A549 (cell line): ENCODE data around the gene PLCB1. TPM values are rescaled to one million over a fixed set of nuclear protein-coding genes. Genes with fewer than 3 reads are reported as not detected.

Experiments
- ATAC-seq, 2 experiments: fragments of 200-7000 bp in 1 of 2; fragments of >200 bp in 1 of 2; cut with Nextera tagmentation in 1 of 2; cut with Tn5 transposase in 1 of 2; 3 replicates each; pipeline versions ENCODE4 v1.8.0 to v1.9.1; 2018 to 2020; ENCODE audit warnings: mild to moderate bottlenecking in 1 of 2, moderate library complexity in 1 of 2
- CTCF ChIA-PET: fragments of 300-600 bp; sonication (Branson Sonifier 250); formaldehyde crosslinking; extraction: SDS; loops from one replicate; lab custom pipeline; 2021; ENCODE audit warnings: antibody characterized with exemption, inconsistent platforms; lab: Yijun Ruan, JAX
- POLR2A ChIA-PET: fragments of 350-600 bp; formaldehyde crosslinking; extraction: SDS; loops from one replicate; lab custom pipeline; 2021; ENCODE audit warnings: antibody characterized with exemption, inconsistent platforms; lab: Yijun Ruan, JAX
- DNase-seq, 2 experiments: peaks; one replicate each; pipeline versions ENCODE4 v3.0.0 to v3.0.0-alpha.2; 2011 to 2016; ENCODE audit warnings: low read depth in 1 of 2, low spot score in 1 of 2
- FAIRE-seq: peaks from 2 replicates; lab custom pipeline; 2011; peaks lifted over from hg19 to GRCh38; lab: Jason Lieb, UNC
- H3K27ac ChIP-seq, 2 experiments: fragments of >200 bp; sonication (Bioruptor Twin); formaldehyde crosslinking; 3 replicates each; pipeline ENCODE4 v1.5.1; 2016 to 2017
- H3K4me1 ChIP-seq: fragments of >200 bp; sonication (Bioruptor Twin); formaldehyde crosslinking; 3 replicates; pipeline ENCODE4 v1.6.1; 2016
- H3K4me2 ChIP-seq: fragments of >200 bp; sonication (Bioruptor Twin); formaldehyde crosslinking; 3 replicates; pipeline ENCODE4 v1.6.1; 2016
- H3K4me3 ChIP-seq: fragments of >200 bp; sonication (Bioruptor Twin); formaldehyde crosslinking; 3 replicates; pipeline ENCODE4 v1.5.1; 2016
- H3K9me3 ChIP-seq: fragments of >200 bp; sonication (Bioruptor Twin); formaldehyde crosslinking; 3 replicates; pipeline ENCODE4 v1.6.1; 2016
- CBX2 ChIP-seq: fragments of 200-600 bp; sonication (generic); IDR thresholded peaks from 2 replicates; pipeline ENCODE4 v1.6.1; 2016; ENCODE audit warnings: low read depth, mild to moderate bottlenecking, borderline replicate concordance
- CBX8 ChIP-seq: fragments of 200-600 bp; sonication (generic); IDR thresholded peaks from 2 replicates; pipeline ENCODE4 v1.6.1; 2016
- CHD2 ChIP-seq: fragments of 150-350 bp; IDR thresholded peaks from 2 replicates; pipeline ENCODE4 v1.6.1; 2014; ENCODE audit warnings: low read length; ENCODE audit not compliant: partially characterized antibody
- EHMT2 ChIP-seq: fragments of 200-600 bp; sonication (generic); IDR thresholded peaks from 2 replicates; pipeline ENCODE4 v1.6.1; 2016; ENCODE audit warnings: antibody characterized with exemption, low read depth, mild to moderate bottlenecking, moderate library complexity
- FOSB ChIP-seq: fragments of 250-450 bp; sonication (Bioruptor Pico); IDR thresholded peaks from 2 replicates; pipeline ENCODE4 v1.5.0; 2020; ENCODE audit warnings: mild to moderate bottlenecking, moderate library complexity
- FOSL2 ChIP-seq, 2 experiments: fragments of 450-650 bp in 1 of 2; fragments of >200 bp in 1 of 2; sonication (Bioruptor Twin) in 1 of 2; formaldehyde crosslinking; IDR thresholded peaks; 2 replicates each; pipeline versions ENCODE4 v1.5.0 to v1.6.1; 2016 to 2020; ENCODE audit warnings: mild to moderate bottlenecking in 1 of 2, moderate library complexity in 1 of 2
- GATA3 ChIP-seq: IDR thresholded peaks from 2 replicates; pipeline ENCODE4 v1.6.1; 2012; ENCODE audit warnings: borderline replicate concordance
- HDAC2 ChIP-seq: fragments of 200-600 bp; sonication (generic); IDR thresholded peaks from 2 replicates; pipeline ENCODE4 v1.6.1; 2016
- HEYL ChIP-seq: fragments of 250-450 bp; sonication (Bioruptor Pico); IDR thresholded peaks from 2 replicates; pipeline ENCODE4 v1.8.0; 2021; ENCODE audit warnings: mild to moderate bottlenecking, moderate library complexity
- HOXA7 ChIP-seq: fragments of 250-450 bp; sonication (Bioruptor Pico); IDR thresholded peaks from 2 replicates; pipeline ENCODE4 v1.5.0; 2020; ENCODE audit warnings: mild to moderate bottlenecking, moderate library complexity
- HOXB13 ChIP-seq: fragments of 250-450 bp; sonication (Bioruptor Pico); IDR thresholded peaks from 2 replicates; pipeline ENCODE4 v1.5.0; 2020; ENCODE audit warnings: low read depth, mild to moderate bottlenecking, moderate library complexity
- JUN ChIP-seq, 2 experiments: fragments of >200 bp; sonication (Bioruptor Twin); formaldehyde crosslinking; IDR thresholded peaks; 2 replicates in 1 of 2; 3 replicates in 1 of 2; pipeline ENCODE4 v1.6.1; 2016 to 2017
- KDM5A ChIP-seq: fragments of 200-600 bp; sonication (generic); IDR thresholded peaks from 2 replicates; pipeline ENCODE4 v1.6.1; 2016; ENCODE audit warnings: antibody characterized with exemption, mild to moderate bottlenecking
- MAFK ChIP-seq: fragments of 450-650 bp; IDR thresholded peaks from 2 replicates; pipeline ENCODE4 v1.6.1; 2014; ENCODE audit not compliant: partially characterized antibody
- MYC ChIP-seq: IDR thresholded peaks from 2 replicates; pipeline ENCODE4 v1.6.1; 2012; ENCODE audit warnings: mild to moderate bottlenecking, inconsistent platforms, low read length, improper control_type of control experiment, borderline replicate concordance
- NFE2L2 ChIP-seq: fragments of 150-350 bp; conservative IDR thresholded peaks from 2 replicates; pipeline ENCODE4 v1.6.1; 2014; ENCODE audit warnings: low read length
- POLR2A ChIP-seq: IDR thresholded peaks from 2 replicates; pipeline ENCODE4 v1.6.1; 2012; ENCODE audit warnings: mild to moderate bottlenecking, low read length
- POLR2AphosphoS2 ChIP-seq: conservative IDR thresholded peaks from 2 replicates; pipeline ENCODE4 v1.6.1; 2012; ENCODE audit warnings: low read length, improper control_type of control experiment, inconsistent platforms
- RAD21 ChIP-seq, 2 experiments: fragments of >200 bp in 1 of 2; sonication (Bioruptor Twin) in 1 of 2; formaldehyde crosslinking in 1 of 2; IDR thresholded peaks in 1 of 2; conservative IDR thresholded peaks in 1 of 2; 2 replicates in 1 of 2; 3 replicates in 1 of 2; pipeline ENCODE4 v1.6.1; 2012 to 2018; ENCODE audit warnings: inconsistent platforms in 1 of 2
- ZC3H11A ChIP-seq: fragments of 450-650 bp; IDR thresholded peaks from 2 replicates; pipeline ENCODE4 v1.6.1; 2014; ENCODE audit warnings: antibody characterized with exemption, mild to moderate bottlenecking
- ZFP36 ChIP-seq: fragments of 450-650 bp; IDR thresholded peaks from 2 replicates; pipeline ENCODE4 v1.6.1; 2014; ENCODE audit warnings: borderline replicate concordance; ENCODE audit not compliant: partially characterized antibody
- WGBS: methylation state at CpG from one replicate; pipeline ENCODE4 v1.1.6; 2017; ENCODE audit errors: missing lambda C conversion rate; 5-methylcytosine and 5-hydroxymethylcytosine counted together
- polyA plus RNA-seq, 4 experiments: library from polyadenylated mRNA; depleted of rRNA in 3 of 4; stranded (reverse); fragments of >200 nt; fragmentation: RNase III in 1 of 4; extraction: RNeasy Plus Mini Kit Qiagen cat#74134 plus additional on column Dnase treatment in 1 of 4; gene quantifications; 2 replicates in 3 of 4; 3 replicates in 1 of 4; pipeline ENCODE4 v1.2.3, GENCODE V29; 2011 to 2017
- TF ChIP-seq, protein P1 (sequence below): fragments of 200-600 bp; sonication (generic); IDR thresholded peaks from 2 replicates; pipeline ENCODE4 v1.6.1; 2016; ENCODE audit warnings: antibody characterized with exemption, mild to moderate bottlenecking, moderate library complexity
- TF ChIP-seq, protein P2 (sequence below): fragments of 150-350 bp; IDR thresholded peaks from 2 replicates; pipeline ENCODE4 v1.6.1; 2014; ENCODE audit warnings: low read depth, mild to moderate bottlenecking, low read length
- TF ChIP-seq, protein P3 (sequence below): fragments of 250-450 bp; sonication (Bioruptor Pico); IDR thresholded peaks from 2 replicates; pipeline ENCODE4 v1.5.0; 2021; ENCODE audit warnings: mild to moderate bottlenecking, moderate library complexity, borderline replicate concordance

PLCB1 gene
- polyA plus RNA-seq, 2 of the 4 experiments (the other 2 are of a cell fraction) = 0.97 to 6.3 TPM

DNA sequence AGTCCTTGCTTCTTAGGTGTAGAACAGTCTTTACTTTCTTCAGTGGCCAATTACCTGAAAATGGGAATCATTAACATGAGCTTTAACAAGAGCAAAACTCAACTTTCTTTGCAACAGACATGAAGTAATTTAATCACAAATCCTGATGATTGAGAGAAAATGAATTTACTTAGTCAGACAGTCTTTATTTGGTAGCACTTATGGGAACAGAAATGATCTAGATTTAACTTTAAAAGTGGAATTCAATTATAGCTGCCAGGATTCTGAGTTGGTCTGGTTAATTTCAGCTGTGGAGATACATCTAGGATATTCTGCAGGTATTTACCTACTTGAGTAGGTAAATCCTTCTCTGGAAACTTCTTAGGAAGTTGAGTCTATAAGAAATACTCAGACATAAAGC lies 492.6 kb downstream of the PLCB1 start:
- FAIRE-seq (no peak), DNase-seq (no peak)
- Histone ChIP-seq H3K27ac (no peak overlapping the region), H3K4me1 (no peaks in the 10 kb centered on the region), H3K4me3 (no peak overlapping the region), H3K4me2 (no peak overlapping the region)
- CTCF ChIA-PET = interaction anchor here (0.9 to 1.0 kb wide), 2 partner anchors 18 to 97 kb away, joined by 3 read pairs; no protein-coding TSS in a partner anchor
- POLR2A ChIA-PET = no interaction called here
- TF ChIP-seq CBX2 (no peak), HDAC2 (no peak), EHMT2 (no peak)
- TF ChIP-seq, protein P1, sequence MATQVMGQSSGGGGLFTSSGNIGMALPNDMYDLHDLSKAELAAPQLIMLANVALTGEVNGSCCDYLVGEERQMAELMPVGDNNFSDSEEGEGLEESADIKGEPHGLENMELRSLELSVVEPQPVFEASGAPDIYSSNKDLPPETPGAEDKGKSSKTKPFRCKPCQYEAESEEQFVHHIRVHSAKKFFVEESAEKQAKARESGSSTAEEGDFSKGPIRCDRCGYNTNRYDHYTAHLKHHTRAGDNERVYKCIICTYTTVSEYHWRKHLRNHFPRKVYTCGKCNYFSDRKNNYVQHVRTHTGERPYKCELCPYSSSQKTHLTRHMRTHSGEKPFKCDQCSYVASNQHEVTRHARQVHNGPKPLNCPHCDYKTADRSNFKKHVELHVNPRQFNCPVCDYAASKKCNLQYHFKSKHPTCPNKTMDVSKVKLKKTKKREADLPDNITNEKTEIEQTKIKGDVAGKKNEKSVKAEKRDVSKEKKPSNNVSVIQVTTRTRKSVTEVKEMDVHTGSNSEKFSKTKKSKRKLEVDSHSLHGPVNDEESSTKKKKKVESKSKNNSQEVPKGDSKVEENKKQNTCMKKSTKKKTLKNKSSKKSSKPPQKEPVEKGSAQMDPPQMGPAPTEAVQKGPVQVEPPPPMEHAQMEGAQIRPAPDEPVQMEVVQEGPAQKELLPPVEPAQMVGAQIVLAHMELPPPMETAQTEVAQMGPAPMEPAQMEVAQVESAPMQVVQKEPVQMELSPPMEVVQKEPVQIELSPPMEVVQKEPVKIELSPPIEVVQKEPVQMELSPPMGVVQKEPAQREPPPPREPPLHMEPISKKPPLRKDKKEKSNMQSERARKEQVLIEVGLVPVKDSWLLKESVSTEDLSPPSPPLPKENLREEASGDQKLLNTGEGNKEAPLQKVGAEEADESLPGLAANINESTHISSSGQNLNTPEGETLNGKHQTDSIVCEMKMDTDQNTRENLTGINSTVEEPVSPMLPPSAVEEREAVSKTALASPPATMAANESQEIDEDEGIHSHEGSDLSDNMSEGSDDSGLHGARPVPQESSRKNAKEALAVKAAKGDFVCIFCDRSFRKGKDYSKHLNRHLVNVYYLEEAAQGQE = no peak
- TF ChIP-seq, all 56 proteins: peak for 0
- ATAC-seq = no peak
- no peaks in the 10 kb centered on the region for H3K9me3 ChIP-seq

DNA sequence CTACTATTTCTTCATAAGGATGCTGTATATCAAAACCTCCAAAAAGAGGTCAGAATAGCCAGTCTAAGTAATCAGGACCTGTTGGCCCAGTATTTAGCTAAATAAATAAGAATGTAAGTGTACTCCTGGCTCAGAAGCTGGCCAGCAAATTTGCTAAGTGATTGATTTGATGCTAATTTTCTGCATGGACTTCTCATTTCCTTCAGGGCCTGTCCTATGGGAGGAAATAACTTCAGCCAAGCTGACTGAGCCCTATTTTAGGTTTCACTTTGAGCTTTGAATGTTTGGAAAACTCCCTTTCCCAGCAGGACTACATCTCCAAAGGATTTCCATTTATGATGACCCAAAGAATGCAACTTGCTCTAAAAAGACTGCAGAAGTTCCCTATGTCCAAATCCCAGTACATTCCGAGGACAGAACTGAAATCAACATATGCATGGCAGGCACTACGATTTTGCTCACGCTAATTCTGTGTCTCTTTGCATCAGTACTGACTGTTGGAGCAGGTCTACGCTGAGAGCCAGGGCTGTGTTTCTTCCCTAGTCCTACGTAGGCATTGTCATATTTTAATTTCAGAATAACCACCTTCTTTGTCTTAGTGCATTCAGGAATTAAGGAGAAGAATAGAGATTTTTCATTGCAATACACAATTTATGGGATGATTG lies 495.4 kb downstream of the PLCB1 start:
- FAIRE-seq (peak; percentile 74), ATAC-seq (no peak), DNase-seq (no peak)
- ChIA-PET POLR2A (no interaction called here), CTCF (no interaction called here)
- peak overlapping the region; percentile 44; the same call in 1 of the 3 replicates for H3K4me2 ChIP-seq
- H3K27ac ChIP-seq = no peak overlapping the region
- 12% methylated on average over 5 of the region's 5 CpGs for WGBS
- H3K9me3 ChIP-seq = no peaks in the 10 kb centered on the region
- no peaks in the 10 kb centered on the region for H3K4me1 ChIP-seq
- TF ChIP-seq HOXB13 (CRISPR knock-in tag) (no peak), KDM5A (no peak), POLR2A (no peak), ZFP36 (no peak), HDAC2 (no peak), HOXA7 (CRISPR knock-in tag) (no peak), FOSB (CRISPR knock-in tag) (no peak), NFE2L2 (no peak), FOSL2 (IDR thresholded peaks at IDR 0.05) (no peak), FOSL2 (CRISPR knock-in tag; IDR thresholded peaks at IDR 0.05) (no peak), GATA3 (no peak)
- TF ChIP-seq, protein P2, sequence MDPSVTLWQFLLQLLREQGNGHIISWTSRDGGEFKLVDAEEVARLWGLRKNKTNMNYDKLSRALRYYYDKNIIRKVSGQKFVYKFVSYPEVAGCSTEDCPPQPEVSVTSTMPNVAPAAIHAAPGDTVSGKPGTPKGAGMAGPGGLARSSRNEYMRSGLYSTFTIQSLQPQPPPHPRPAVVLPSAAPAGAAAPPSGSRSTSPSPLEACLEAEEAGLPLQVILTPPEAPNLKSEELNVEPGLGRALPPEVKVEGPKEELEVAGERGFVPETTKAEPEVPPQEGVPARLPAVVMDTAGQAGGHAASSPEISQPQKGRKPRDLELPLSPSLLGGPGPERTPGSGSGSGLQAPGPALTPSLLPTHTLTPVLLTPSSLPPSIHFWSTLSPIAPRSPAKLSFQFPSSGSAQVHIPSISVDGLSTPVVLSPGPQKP = no peak
- H3K4me3 ChIP-seq = no peak overlapping the region

DNA sequence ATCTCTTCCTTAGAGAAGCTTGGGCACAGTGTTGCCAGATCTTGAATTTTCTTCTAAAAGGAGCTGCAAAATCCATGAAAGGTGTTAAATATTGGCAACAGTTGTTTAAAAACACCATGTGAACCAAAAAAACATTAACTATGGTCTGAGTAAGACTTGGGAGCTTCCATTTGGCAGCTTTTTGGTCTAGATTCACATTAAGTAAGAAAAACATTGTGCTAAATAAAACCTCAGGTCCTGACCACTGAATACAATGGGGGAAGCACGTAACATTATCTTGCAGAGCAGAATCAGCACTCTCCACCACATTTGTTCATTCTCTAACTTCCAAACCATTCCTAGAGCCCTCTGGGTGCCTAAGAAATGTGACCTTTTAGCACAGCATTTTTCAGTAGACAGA lies 499.2 kb downstream of the PLCB1 start:
- ChIA-PET CTCF (interaction anchor here (0.8 kb wide), 1 partner anchor 10 kb away, joined by 3 read pairs; no protein-coding TSS in a partner anchor), POLR2A (no interaction called here)
- H3K9me3 ChIP-seq = no peaks in the 10 kb centered on the region
- H3K27ac ChIP-seq = no peak overlapping the region
- no peaks in the 10 kb centered on the region for H3K4me1 ChIP-seq
- no peak overlapping the region for H3K4me3 ChIP-seq
- ATAC-seq (no peak), FAIRE-seq (no peak), DNase-seq (no peak)
- WGBS = 26% methylated on average over 1 of the region's 1 CpG
- no peak overlapping the region for H3K4me2 ChIP-seq
- TF ChIP-seq, protein P1 = no peak
- TF ChIP-seq CHD2 (no peak), CBX8 (no peak), FOSL2 (IDR thresholded peaks at IDR 0.05) (no peak), FOSL2 (CRISPR knock-in tag; IDR thresholded peaks at IDR 0.05) (no peak), MAFK (no peak), HEYL (no peak), RAD21 (conservative IDR thresholded peaks at IDR 0.05 in 1 of 2, IDR thresholded peaks at IDR 0.05 in 1 of 2) (no peak), POLR2AphosphoS2 (no peak), JUN (IDR thresholded peaks at IDR 0.05) (no peak), MYC (no peak), ZC3H11A (no peak)
- TF ChIP-seq, protein P3, sequence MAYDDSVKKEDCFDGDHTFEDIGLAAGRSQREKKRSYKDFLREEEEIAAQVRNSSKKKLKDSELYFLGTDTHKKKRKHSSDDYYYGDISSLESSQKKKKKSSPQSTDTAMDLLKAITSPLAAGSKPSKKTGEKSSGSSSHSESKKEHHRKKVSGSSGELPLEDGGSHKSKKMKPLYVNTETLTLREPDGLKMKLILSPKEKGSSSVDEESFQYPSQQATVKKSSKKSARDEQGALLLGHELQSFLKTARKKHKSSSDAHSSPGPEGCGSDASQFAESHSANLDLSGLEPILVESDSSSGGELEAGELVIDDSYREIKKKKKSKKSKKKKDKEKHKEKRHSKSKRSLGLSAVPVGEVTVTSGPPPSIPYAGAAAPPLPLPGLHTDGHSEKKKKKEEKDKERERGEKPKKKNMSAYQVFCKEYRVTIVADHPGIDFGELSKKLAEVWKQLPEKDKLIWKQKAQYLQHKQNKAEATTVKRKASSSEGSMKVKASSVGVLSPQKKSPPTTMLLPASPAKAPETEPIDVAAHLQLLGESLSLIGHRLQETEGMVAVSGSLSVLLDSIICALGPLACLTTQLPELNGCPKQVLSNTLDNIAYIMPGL (CRISPR knock-in tag) = no peak
